ENCODE results near the gene ITSN2.
"Not testable (repeated sequence)": the region's sequence is repeated elsewhere in the genome, so short reads cannot be mapped to it uniquely, and the experiment has no call there.

ITSN2 gene

GRCh38 chr2:24209389-24210105 lies 150.8 kb downstream of the ITSN2 start:
- DNase-seq, result no peak

GRCh38 chr2:24208490-24208889 lies 151.8 kb downstream of the ITSN2 start:
- DNase-seq, result no peak

- DNase-seq, result no peak
Measured at GRCh38 chr2:24207359-24207758, 153.0 kb downstream of the ITSN2 start.

- no peak for DNase-seq
Measured at GRCh38 chr2:24206714-24207113, 153.6 kb downstream of the ITSN2 start.

GRCh38 chr2:24206242-24206641 lies 154.1 kb downstream of the ITSN2 start:
- no peak for DNase-seq

- DNase-seq, result no peak
Measured at GRCh38 chr2:24205131-24205530, 155.2 kb downstream of the ITSN2 start.

- no peak for DNase-seq
Measured at GRCh38 chr2:24204505-24204904, 155.8 kb downstream of the ITSN2 start.

- DNase-seq, result no peak
Measured at GRCh38 chr2:24203787-24204150, 156.6 kb downstream of the ITSN2 start.

- no peak for DNase-seq
Measured at GRCh38 chr2:24203029-24203786, 157.1 kb downstream of the ITSN2 start.

GRCh38 chr2:24200799-24201198 lies 159.5 kb downstream of the ITSN2 start:
- no peak for DNase-seq

GRCh38 chr2:24199968-24200590 lies 160.3 kb downstream of the ITSN2 start:
- DNase-seq, result no peak

GRCh38 chr2:24197213-24197612 lies 163.1 kb downstream of the ITSN2 start:
- DNase-seq, result not testable (repeated sequence)

- no peak for DNase-seq
Measured at GRCh38 chr2:24191848-24192247, 168.5 kb downstream of the ITSN2 start.

GRCh38 chr2:24191156-24191555 lies 169.2 kb downstream of the ITSN2 start:
- DNase-seq, result no peak

- DNase-seq, result no peak
Measured at GRCh38 chr2:24190503-24190902, 169.8 kb downstream of the ITSN2 start.

GRCh38 chr2:24189551-24189950 lies 170.8 kb downstream of the ITSN2 start:
- no peak for DNase-seq

GRCh38 chr2:24183366-24184069 lies 176.8 kb downstream of the ITSN2 start:
- DNase-seq, result peak; percentile 77

GRCh38 chr2:24182507-24182906 lies 177.8 kb downstream of the ITSN2 start:
- peak; percentile 67 for DNase-seq

- DNase-seq, result no peak
Measured at GRCh38 chr2:24181849-24182248, 178.5 kb downstream of the ITSN2 start.

GRCh38 chr2:24179683-24180082 lies 180.7 kb downstream of the ITSN2 start:
- no peak for DNase-seq

GRCh38 chr2:24176326-24176725 lies 184.0 kb downstream of the ITSN2 start:
- DNase-seq, result no peak

- DNase-seq, result no peak
Measured at GRCh38 chr2:24175631-24176187, 184.6 kb downstream of the ITSN2 start.

- DNase-seq, result no peak
Measured at GRCh38 chr2:24174851-24175277, 185.5 kb downstream of the ITSN2 start, which contains the start of gene FAM228A. TSS of gene FAM228A (plus strand) at chr2:24175053. CDS start at chr2:24175481, 428 bp downstream.
